Dedifferentiated amniotic fluid mesenchymal stem cell (primary cell): ENCODE data around the gene DCUN1D1.

Experiments
- DNase-seq: peaks from one replicate; pipeline ENCODE4 v3.0.0-alpha.2; 2016; ENCODE audit errors: extremely low spot score

The DCUN1D1 gene

DNA sequence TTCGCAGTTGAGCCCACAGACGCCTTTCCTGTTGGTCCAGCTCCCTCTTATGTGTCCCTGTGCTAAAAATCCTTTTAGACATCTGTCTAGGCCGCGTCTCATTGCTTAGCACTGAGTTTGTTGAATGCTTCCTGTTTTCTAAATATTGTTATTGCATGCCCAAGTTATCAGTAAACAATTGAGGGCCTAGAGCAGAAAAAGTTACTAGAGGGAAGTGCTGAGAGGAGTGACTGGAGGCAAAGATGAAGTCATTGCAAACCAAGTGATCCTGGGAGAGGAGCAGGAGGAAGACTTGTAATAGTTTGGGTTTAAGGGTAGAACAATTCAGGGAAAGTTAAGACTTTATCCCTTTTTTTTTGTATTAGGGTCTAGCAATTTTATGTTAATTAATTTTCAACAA lies 88.1 kb downstream of the DCUN1D1 start:
- DNase-seq = no peak

DNA sequence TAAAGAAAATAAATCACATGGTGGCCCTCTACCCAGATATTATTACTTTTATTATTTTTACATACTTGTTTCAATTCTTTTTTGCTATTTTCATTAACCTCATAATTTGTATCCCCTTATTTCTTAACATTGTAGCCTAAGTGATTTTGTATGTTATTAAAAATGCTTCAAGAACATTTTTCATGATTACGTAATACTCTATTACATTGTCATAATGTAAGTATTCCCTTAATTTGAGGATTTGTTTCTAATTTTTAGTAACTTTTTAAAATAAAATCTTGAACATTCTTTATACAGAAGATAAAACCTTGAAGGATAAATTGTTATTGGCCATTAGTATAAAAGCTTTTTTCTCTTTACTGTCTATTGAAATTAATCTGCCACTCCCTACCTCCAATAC lies 89.0 kb downstream of the DCUN1D1 start:
- no peak for DNase-seq

DNA sequence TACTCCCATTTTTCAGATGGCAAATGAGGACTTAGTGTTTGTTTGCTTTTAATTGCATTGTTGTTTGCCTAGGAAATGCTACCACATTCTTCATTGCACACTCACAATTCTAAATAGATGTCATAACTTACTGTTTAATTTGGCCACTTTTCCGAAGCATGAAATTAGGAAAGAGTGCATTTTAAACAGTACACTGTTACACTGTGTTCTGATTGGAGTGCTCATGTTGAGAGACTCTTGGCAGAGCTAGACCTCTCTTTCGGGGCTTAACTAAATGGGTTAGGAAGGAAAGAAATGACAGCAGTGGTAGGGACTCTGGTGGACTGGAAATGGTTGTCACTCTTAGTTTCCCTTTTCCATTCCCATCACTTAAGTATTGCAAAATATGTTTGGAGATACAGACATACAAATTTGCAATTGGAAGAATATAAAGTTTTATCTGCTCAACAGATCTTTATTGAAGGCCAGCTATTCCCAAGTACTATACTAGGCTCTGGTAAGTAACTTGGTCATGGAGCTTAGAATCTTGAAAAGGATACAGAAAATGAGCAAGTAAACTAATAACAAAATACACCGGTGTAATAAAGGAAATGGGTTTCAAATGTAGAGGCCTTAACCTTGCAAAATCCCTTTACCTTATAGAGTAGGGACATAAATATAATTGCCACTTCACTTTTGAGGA lies 90.2 kb downstream of the DCUN1D1 start:
- no peak for DNase-seq
